Neural progenitor cell (in vitro differentiated cells): ENCODE results near the gene MPLKIP. TPM values are rescaled to one million over a fixed set of nuclear protein-coding genes. Genes with fewer than 3 reads are reported as not detected.
"Not testable (repeated sequence)": the region's sequence is repeated elsewhere in the genome, so short reads cannot be mapped to it uniquely, and the experiment has no call there.

Experiments
- DNase-seq: peaks from one replicate; pipeline ENCODE4 v3.0.0-alpha.2; 2016; ENCODE audit warnings: low spot score
- H2AFZ ChIP-seq: fragments of 200-600 bp; sonication (generic); replicated peaks from 2 replicates; pipeline ENCODE4 v1.6.1; 2016; ENCODE audit warnings: antibody characterized with exemption
- H3F3A ChIP-seq: fragments of 200-600 bp; sonication (generic); 2 replicates; pipeline ENCODE4 v1.6.1; 2016; ENCODE audit warnings: antibody characterized with exemption, low read depth
- H3K27ac ChIP-seq: fragments of 200-600 bp; sonication (generic); 2 replicates; pipeline ENCODE4 v1.5.1; 2016; ENCODE audit warnings: mild to moderate bottlenecking
- H3K27me3 ChIP-seq: fragments of 200-600 bp; sonication (generic); 2 replicates; pipeline ENCODE4 v1.6.1; 2016; ENCODE audit warnings: mild to moderate bottlenecking, moderate library complexity
- H3K36me3 ChIP-seq: fragments of 200-600 bp; sonication (generic); 2 replicates; pipeline ENCODE4 v1.5.1; 2016
- H3K4me1 ChIP-seq: fragments of 200-600 bp; sonication (generic); 2 replicates; pipeline ENCODE4 v1.6.1; 2016; ENCODE audit warnings: mixed run types
- H3K4me2 ChIP-seq: fragments of 200-600 bp; sonication (generic); 2 replicates; pipeline ENCODE4 v1.6.1; 2016
- H3K4me3 ChIP-seq: fragments of 200-600 bp; sonication (generic); 2 replicates; pipeline ENCODE4 v1.5.1; 2016
- H3K79me2 ChIP-seq: fragments of 200-600 bp; sonication (generic); 2 replicates; pipeline ENCODE4 v1.6.1; 2016; ENCODE audit warnings: low read depth
- H3K9ac ChIP-seq: fragments of 200-600 bp; sonication (generic); 2 replicates; pipeline ENCODE4 v1.6.1; 2016
- H3K9me3 ChIP-seq: fragments of 200-600 bp; sonication (generic); 2 replicates; pipeline ENCODE4 v1.5.1; 2016; ENCODE audit warnings: low read depth
- H4K20me1 ChIP-seq: fragments of 200-600 bp; sonication (generic); 2 replicates; pipeline ENCODE4 v1.6.1; 2016; ENCODE audit warnings: low read depth
- H3K27ac Mint-ChIP-seq: 3 replicates; pipeline ENCODE4 v1.8.0; 2021; ENCODE audit warnings: mixed read lengths
- H3K27me3 Mint-ChIP-seq: 2 replicates; pipeline ENCODE4 v1.8.0; 2022; ENCODE audit warnings: low read depth, mild to moderate bottlenecking, inconsistent platforms, moderate library complexity, mixed read lengths; ENCODE audit not compliant: insufficient read depth
- H3K36me3 Mint-ChIP-seq: 3 replicates; pipeline ENCODE4 v1.8.0; 2021; ENCODE audit warnings: mixed read lengths
- H3K4me1 Mint-ChIP-seq: 3 replicates; pipeline ENCODE4 v1.8.0; 2021; ENCODE audit warnings: mixed read lengths
- H3K4me3 Mint-ChIP-seq: 3 replicates; pipeline ENCODE4 v1.8.0; 2021; ENCODE audit warnings: mild to moderate bottlenecking, moderate library complexity, mixed read lengths
- H3K9me3 Mint-ChIP-seq: 3 replicates; pipeline ENCODE4 v1.8.0; 2020; ENCODE audit warnings: mixed read lengths
- CTCF ChIP-seq: fragments of 200-600 bp; sonication (generic); IDR thresholded peaks from 2 replicates; pipeline ENCODE4 v1.5.1; 2017; ENCODE audit warnings: antibody characterized with exemption, mild to moderate bottlenecking
- EZH2 ChIP-seq: fragments of 200-600 bp; sonication (generic); IDR thresholded peaks from 2 replicates; pipeline ENCODE4 v1.6.1; 2017; ENCODE audit warnings: antibody characterized with exemption, mild to moderate bottlenecking, moderate library complexity
- EZH2phosphoT487 ChIP-seq: fragments of 200-600 bp; sonication (generic); IDR thresholded peaks from 2 replicates; pipeline ENCODE4 v1.6.1; 2017; ENCODE audit warnings: antibody characterized with exemption
- total RNA-seq: library from RNA; depleted of rRNA; stranded (reverse); fragments of >200 nt; gene quantifications from 2 replicates; pipeline ENCODE4 v1.2.3, GENCODE V29; 2015; ENCODE audit warnings: low replicate concordance

Gene MPLKIP
- total RNA-seq, 1 donor from 2014 or later: 48.4 TPM

DNA sequence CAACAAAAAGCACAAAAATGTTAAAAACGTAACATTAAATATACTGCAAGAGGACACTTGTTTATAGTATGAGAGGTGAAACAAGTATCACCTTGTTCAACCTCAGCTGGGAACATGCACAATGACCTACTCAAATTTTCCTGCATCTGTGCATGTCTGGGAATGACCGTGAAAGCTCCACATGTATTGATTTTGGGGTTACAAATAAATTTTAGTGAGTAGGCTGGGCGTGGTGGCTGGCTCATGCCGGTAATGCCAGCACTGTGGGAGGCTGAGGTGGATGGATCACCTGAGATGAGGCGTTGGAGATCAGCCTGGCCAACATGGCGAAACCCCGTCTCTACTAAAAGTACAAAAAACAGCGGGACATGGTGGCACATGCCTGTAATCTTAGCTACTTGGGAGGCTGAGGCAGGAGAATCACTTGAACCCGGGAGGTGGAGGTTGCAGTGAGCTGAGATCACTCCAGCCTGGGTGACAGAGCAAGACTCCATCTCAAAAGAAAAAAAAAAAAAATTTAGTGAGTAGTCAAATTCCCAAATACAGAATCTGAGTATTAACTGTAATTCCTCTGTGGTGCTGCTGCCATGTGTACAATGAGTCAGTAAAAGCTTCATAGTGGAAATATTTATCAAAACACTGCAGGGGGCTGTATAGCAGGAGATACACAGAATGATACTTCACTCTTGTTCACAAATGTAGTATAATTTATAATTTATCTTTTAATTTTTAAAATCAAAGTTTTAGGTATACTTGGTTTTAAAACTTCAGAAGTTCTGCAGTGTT, 41.5 kb upstream of the MPLKIP start:
- Histone ChIP-seq H3K9ac (no peak overlapping the region), H3K79me2 (no peaks in the 10 kb centered on the region)
- no peaks in the 10 kb centered on the region for H3K27me3 Mint-ChIP-seq

GRCh38 chr7:40175256-40175655, 40.8 kb upstream of the MPLKIP start:
- H3K79me2 ChIP-seq, H4K20me1 ChIP-seq, H3K27me3 Mint-ChIP-seq, H3K4me3 Mint-ChIP-seq, H3K9me3 Mint-ChIP-seq, H3K4me2 ChIP-seq, H3K9me3 ChIP-seq, H3K4me1 ChIP-seq, H3K9ac ChIP-seq, H3K36me3 Mint-ChIP-seq, H3K4me3 ChIP-seq, H3K27me3 ChIP-seq, H3K27ac ChIP-seq, H3K4me1 Mint-ChIP-seq, H2AFZ ChIP-seq, H3K27ac Mint-ChIP-seq, H3F3A ChIP-seq, H3K36me3 ChIP-seq, DNase-seq: not testable (repeated sequence)

More for the DNA sequence above, 41.5 kb upstream of the MPLKIP start:
- no peaks in the 10 kb centered on the region for H3K4me1 Mint-ChIP-seq
- TF ChIP-seq EZH2phosphoT487 (no peak), CTCF (no peak), EZH2 (no peak)
- no peak overlapping the region for H3K4me2 ChIP-seq
- no peak for DNase-seq
- no peaks in the 10 kb centered on the region for H3F3A ChIP-seq
- H3K27ac ChIP-seq: no peak overlapping the region
- no peaks in the 10 kb centered on the region for H4K20me1 ChIP-seq
- H3K9me3 Mint-ChIP-seq: no peaks in the 10 kb centered on the region
- no peaks in the 10 kb centered on the region for H3K9me3 ChIP-seq
- H3K4me1 ChIP-seq: no peaks in the 10 kb centered on the region
- no peak overlapping the region for H3K4me3 ChIP-seq
- no peaks in the 10 kb centered on the region for H3K36me3 ChIP-seq
- no peaks in the 10 kb centered on the region for H3K27me3 ChIP-seq
- no peak overlapping the region for H3K4me3 Mint-ChIP-seq
- no peak overlapping the region for H3K27ac Mint-ChIP-seq
- no peaks in the 10 kb centered on the region for H3K36me3 Mint-ChIP-seq
- no peak overlapping the region for H2AFZ ChIP-seq

GRCh38 chr7:40173121-40173520, 38.7 kb upstream of the MPLKIP start:
- not testable (repeated sequence) for H4K20me1 ChIP-seq, DNase-seq, H3K79me2 ChIP-seq, H3K9ac ChIP-seq, H3K4me3 Mint-ChIP-seq, H3K4me2 ChIP-seq, H3K9me3 ChIP-seq, H3K9me3 Mint-ChIP-seq, H3K27ac Mint-ChIP-seq, H3K4me1 ChIP-seq, H3K27me3 ChIP-seq, H3K27ac ChIP-seq, H3K4me1 Mint-ChIP-seq, H3K27me3 Mint-ChIP-seq, H2AFZ ChIP-seq, H3K36me3 ChIP-seq, H3F3A ChIP-seq, H3K4me3 ChIP-seq, H3K36me3 Mint-ChIP-seq

GRCh38 chr7:40168266-40168665, 33.8 kb upstream of the MPLKIP start:
- not testable (repeated sequence) for H3K27me3 Mint-ChIP-seq, H3K4me2 ChIP-seq, DNase-seq, H3K27ac Mint-ChIP-seq, H3K27me3 ChIP-seq, H3K27ac ChIP-seq, H3K9me3 Mint-ChIP-seq, H4K20me1 ChIP-seq, H3K36me3 Mint-ChIP-seq, H2AFZ ChIP-seq, H3K4me1 ChIP-seq, H3K9me3 ChIP-seq, H3K4me1 Mint-ChIP-seq, H3K4me3 Mint-ChIP-seq, H3K79me2 ChIP-seq, H3K9ac ChIP-seq, H3F3A ChIP-seq, H3K36me3 ChIP-seq, H3K4me3 ChIP-seq

DNA sequence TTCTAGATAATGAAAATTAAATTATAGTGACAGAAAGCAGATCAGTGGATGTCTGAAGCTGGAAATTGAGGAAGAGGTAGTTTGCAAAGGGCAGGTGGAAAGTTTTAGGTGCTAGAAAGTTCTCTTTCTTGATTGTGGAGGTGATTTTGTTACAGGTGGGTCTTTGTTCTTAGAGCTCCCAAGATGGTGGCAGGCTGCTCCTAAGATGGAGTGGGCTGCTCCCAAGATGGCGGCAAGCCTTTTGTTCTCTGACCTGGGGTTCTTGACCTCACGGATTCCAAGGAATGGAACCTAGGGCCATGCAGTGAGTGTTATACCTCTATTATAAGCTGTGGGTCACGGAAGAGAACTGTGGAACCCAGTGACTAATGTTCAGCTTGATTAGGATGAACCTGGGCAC, 32.9 kb upstream of the MPLKIP start:
- Mint-ChIP-seq H3K4me1 (no peaks in the 10 kb centered on the region), H3K27ac (no peak overlapping the region), H3K4me3 (no peak overlapping the region), H3K36me3 (no peaks in the 10 kb centered on the region), H3K9me3 (peaks cover 4% of the 10 kb centered on the region), H3K27me3 (no peaks in the 10 kb centered on the region)
- no peaks in the 10 kb centered on the region for H3K36me3 ChIP-seq
- no peak overlapping the region for H2AFZ ChIP-seq
- no peak overlapping the region for H3K4me3 ChIP-seq
- no peaks in the 10 kb centered on the region for H3K4me1 ChIP-seq
- H3K79me2 ChIP-seq: no peaks in the 10 kb centered on the region
- no peak overlapping the region for H3K4me2 ChIP-seq
- DNase-seq: no peak
- TF ChIP-seq EZH2 (no peak), CTCF (no peak), EZH2phosphoT487 (no peak)
- H3K27me3 ChIP-seq: no peaks in the 10 kb centered on the region
- no peak overlapping the region for H3K9ac ChIP-seq
- H3K27ac ChIP-seq: no peak overlapping the region
- H4K20me1 ChIP-seq: no peaks in the 10 kb centered on the region
- no peaks in the 10 kb centered on the region for H3K9me3 ChIP-seq
- no peaks in the 10 kb centered on the region for H3F3A ChIP-seq
